GM21825 (cell line): ENCODE measurements around the gene CD14.
"Not testable (repeated sequence)": the region's sequence is repeated elsewhere in the genome, so short reads cannot be mapped to it uniquely, and the experiment has no call there.

Experiments
- ATAC-seq: cut with Tn5 transposase; IDR thresholded peaks from one replicate; pipeline ENCODE4 v1.9.1; 2021; ENCODE audit warnings: mild to moderate bottlenecking, moderate library complexity; ENCODE audit not compliant: unreplicated experiment

The CD14 gene

DNA sequence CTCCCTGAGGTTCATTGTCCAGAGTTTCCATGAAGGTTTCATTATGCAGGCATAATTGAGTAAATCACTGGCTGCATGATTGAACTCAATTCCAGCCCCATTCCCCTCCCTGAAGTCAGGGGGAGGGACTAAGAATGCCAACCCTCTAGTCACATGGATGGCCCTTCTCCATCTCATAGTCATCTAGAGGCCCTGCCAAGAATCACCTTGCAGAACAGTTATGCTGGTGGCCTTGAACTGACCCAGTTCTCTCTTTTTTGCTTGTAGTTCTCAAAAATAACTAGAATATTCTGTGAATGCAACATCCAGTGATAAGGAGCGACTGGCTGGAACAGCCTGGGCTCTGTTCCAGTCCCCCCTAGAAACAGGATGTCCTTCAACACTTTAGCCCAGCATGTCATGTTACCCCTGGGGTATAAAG lies 36.6 kb downstream of the CD14 start:
- ATAC-seq: no peak

DNA sequence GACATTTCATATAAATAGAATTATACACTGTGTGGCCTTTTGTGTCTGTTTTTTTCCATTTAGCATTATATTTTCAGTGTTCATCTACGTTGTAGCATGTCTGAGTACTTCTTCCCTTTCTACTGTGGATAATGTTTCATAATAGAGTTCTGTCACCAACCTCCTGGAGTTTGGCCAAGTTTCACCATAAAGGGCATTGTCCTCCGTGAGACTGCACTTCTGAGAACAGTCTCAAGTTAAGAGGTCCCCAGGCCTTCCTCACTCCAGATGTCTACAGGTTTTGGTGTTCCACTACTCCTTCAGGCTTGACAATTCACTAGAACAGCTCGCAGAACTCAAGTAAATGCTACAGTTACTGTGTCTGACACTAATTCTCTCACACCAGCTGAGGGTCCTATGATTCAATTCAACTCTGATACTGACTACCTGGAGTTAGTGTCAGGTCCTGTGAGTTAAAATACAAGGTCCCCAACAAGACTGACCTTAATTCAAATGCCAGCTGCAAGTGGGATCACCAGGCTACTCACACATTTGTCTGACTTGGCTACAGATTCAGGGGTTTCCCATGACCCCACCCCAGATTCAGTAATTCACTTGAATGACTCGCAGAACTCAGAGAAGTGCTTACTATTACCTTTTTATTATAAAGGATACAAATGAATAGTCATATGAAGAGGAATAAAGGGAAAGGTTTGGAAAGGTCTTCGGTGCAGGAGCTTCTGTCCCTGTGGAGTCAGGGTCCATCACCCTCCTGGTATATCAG lies 37.3 kb downstream of the CD14 start:
- ATAC-seq: no peak

DNA sequence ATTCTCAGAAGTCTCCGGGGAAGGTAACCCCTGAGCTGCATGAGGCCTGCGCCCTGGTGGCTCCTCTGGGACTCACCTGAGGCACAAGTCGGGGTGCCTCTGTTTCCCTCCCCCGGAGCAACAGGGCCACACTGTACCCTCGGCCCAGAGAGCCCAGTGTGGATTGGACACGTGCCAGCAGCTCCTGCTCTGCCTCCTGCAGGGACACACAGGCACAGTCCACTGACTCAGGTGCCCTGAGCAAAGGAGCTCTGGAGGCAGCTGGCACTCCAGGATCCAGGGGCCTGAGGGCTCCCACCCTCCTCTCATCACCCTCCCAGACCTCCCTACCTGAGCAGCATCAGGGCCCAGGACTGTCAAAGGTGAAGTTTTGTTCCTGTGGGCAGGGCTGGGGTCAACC lies 38.8 kb downstream of the CD14 start:
- ATAC-seq: no peak

- ATAC-seq: not testable (repeated sequence)
Measured at GRCh38 chr5:140593070-140593469, 39.9 kb downstream of the CD14 start.

- no peak for ATAC-seq
Measured at GRCh38 chr5:140591747-140592372, 41.1 kb downstream of the CD14 start.

GRCh38 chr5:140590861-140591260 lies 42.1 kb downstream of the CD14 start:
- no peak for ATAC-seq

- ATAC-seq: no peak
Measured at GRCh38 chr5:140588311-140589070, 44.5 kb downstream of the CD14 start.

- ATAC-seq: no peak
Measured at GRCh38 chr5:140587495-140587894, 45.5 kb downstream of the CD14 start.
